IPS DF 4.7 (cell line): ENCODE measurements around the gene FALEC.
"Not testable (repeated sequence)": the region's sequence is repeated elsewhere in the genome, so short reads cannot be mapped to it uniquely, and the experiment has no call there.

Experiments used
- DNase-seq: peaks from one replicate; pipeline ENCODE4 v3.0.0-alpha.2; 2013; ENCODE audit warnings: low spot score; ENCODE audit errors: extremely low read depth

Gene FALEC

GRCh38 chr1:150574260-150575071 is 58.9 kb downstream of the FALEC start:
- DNase-seq: no peak

- DNase-seq: no peak
Observed at GRCh38 chr1:150575072-150575489, 59.5 kb downstream of the FALEC start.

- no peak for DNase-seq
Observed at GRCh38 chr1:150575518-150576366, 60.2 kb downstream of the FALEC start.

GRCh38 chr1:150576367-150576711 is 60.8 kb downstream of the FALEC start:
- no peak for DNase-seq

GRCh38 chr1:150576794-150577556 is 61.4 kb downstream of the FALEC start:
- DNase-seq: no peak

- no peak for DNase-seq
Observed at GRCh38 chr1:150577557-150578271, 62.2 kb downstream of the FALEC start.

GRCh38 chr1:150578272-150579109 is 62.9 kb downstream of the FALEC start:
- no peak for DNase-seq

GRCh38 chr1:150579110-150579944 is 63.8 kb downstream of the FALEC start, which contains the start of gene MCL1:
MCL1 (minus strand) TSS chr1:150579610; CDS start chr1:150579530, 80 bp downstream.
- DNase-seq: no peak

- no peak for DNase-seq
Observed at GRCh38 chr1:150579945-150580642, 64.5 kb downstream of the FALEC start.

- DNase-seq: not testable (repeated sequence)
Observed at GRCh38 chr1:150580966-150581365, 65.4 kb downstream of the FALEC start.

GRCh38 chr1:150581437-150581836 is 65.9 kb downstream of the FALEC start:
- not testable (repeated sequence) for DNase-seq

GRCh38 chr1:150581962-150582361 is 66.4 kb downstream of the FALEC start:
- DNase-seq: not testable (repeated sequence)

GRCh38 chr1:150582371-150582770 is 66.8 kb downstream of the FALEC start:
- no peak for DNase-seq
